Activated naive CD4-positive, alpha-beta T cell treated with anti-CD3 and anti-CD28 coated beads, Interleukin-2, amount 10 ng/mL, durations not matched to agents 7 days and 5 days (primary cell): ENCODE results near the gene CPEB1.

Experiments used
- CTCF ChIA-PET: fragments of 350-600 bp; sonication (Branson Sonifier 250); formaldehyde crosslinking; loops from one replicate; lab custom pipeline; 2021; ENCODE audit warnings: antibody characterized with exemption; lab: Charles Lee
- DNase-seq: peaks from one replicate; pipeline ENCODE4 v3.0.0-alpha.2; 2020
- H3K27ac Mint-ChIP-seq: one replicate; pipeline ENCODE4 v1.8.0; 2021; ENCODE audit warnings: mild to moderate bottlenecking, moderate library complexity, mixed read lengths
- H3K27me3 Mint-ChIP-seq: one replicate; pipeline ENCODE4 v1.8.0; 2021; ENCODE audit warnings: mild to moderate bottlenecking, mixed read lengths
- H3K36me3 Mint-ChIP-seq: one replicate; pipeline ENCODE4 v1.8.0; 2021; ENCODE audit warnings: mixed read lengths
- H3K4me1 Mint-ChIP-seq: one replicate; pipeline ENCODE4 v1.8.0; 2021; ENCODE audit warnings: mixed read lengths
- H3K4me3 Mint-ChIP-seq: one replicate; pipeline ENCODE4 v1.8.0; 2021; ENCODE audit warnings: mild to moderate bottlenecking, moderate library complexity, mixed read lengths
- H3K9me3 Mint-ChIP-seq: one replicate; pipeline ENCODE4 v1.8.0; 2021; ENCODE audit warnings: mixed read lengths

CPEB1 gene

DNA sequence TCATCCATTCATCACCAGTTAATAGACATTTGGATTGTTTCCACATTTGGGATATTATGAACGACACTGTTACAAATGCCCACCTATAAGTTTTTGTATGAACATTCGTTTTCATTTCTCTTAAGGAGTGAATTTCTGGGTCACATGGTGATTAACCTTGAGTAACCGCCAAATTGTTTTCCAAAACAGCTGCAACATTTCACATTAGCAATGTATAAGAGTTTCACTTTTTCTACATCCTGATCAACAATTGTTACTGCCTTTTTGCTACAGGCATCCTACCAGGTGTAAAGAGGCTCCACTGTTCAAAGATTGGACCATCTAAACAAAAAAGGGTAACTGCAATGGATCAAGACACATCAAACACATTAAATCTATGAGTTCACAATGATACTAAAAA lies 52.0 kb downstream of the CPEB1 start:
- H3K4me3 Mint-ChIP-seq, result no peak overlapping the region
- no peaks in the 10 kb centered on the region for H3K9me3 Mint-ChIP-seq
- H3K36me3 Mint-ChIP-seq, result no peaks in the 10 kb centered on the region
- peaks cover 13% of the 10 kb centered on the region for H3K27me3 Mint-ChIP-seq
- H3K27ac Mint-ChIP-seq, result no peak overlapping the region
- CTCF ChIA-PET, result no interaction called here
- no peak for DNase-seq
- H3K4me1 Mint-ChIP-seq, result no peaks in the 10 kb centered on the region

DNA sequence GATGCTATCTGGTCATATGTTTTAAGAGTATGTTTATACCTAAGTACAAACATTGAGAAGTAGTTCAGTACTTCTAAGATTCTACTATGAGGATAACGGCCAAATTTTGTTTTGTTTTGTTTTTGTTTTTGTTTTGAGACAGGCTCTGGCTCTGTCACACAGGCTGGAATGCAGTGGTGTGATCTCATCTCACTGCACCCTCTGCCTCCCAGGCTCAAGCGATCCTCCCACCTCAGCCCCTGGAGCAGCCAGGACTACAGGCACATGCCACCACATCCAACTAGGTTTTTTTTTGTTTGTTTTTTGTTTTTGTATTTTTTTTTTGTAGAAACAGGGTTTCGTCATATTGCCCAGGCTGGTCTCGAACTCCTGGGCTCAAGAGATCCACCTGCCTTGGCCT lies 59.4 kb downstream of the CPEB1 start:
- peaks cover 8% of the 10 kb centered on the region for H3K27me3 Mint-ChIP-seq
- no peaks in the 10 kb centered on the region for H3K9me3 Mint-ChIP-seq
- H3K4me3 Mint-ChIP-seq, result no peak overlapping the region
- no peak for DNase-seq
- CTCF ChIA-PET, result no interaction called here
- no peaks in the 10 kb centered on the region for H3K4me1 Mint-ChIP-seq
- no peak overlapping the region for H3K27ac Mint-ChIP-seq
- H3K36me3 Mint-ChIP-seq, result no peaks in the 10 kb centered on the region

DNA sequence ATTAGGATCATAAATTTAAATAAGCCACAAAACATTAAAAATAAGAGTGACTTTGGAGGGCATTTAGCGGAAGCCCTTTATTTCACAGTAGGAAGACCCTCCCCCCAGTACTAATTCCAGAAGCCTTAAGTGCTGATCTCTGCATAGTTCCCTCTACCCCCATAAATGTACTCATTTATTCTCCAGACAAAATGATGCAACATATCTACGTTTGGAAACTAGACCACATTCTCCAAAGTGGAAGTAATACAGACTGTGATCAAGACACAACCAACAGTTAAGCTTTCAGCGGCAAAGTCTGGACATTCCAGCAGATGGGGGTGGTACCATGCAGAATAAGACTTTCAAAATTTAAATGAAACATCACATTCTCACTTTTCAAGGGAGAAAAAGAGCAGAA lies 62.1 kb downstream of the CPEB1 start:
- DNase-seq, result no peak
- no peaks in the 10 kb centered on the region for H3K36me3 Mint-ChIP-seq
- H3K4me3 Mint-ChIP-seq, result no peak overlapping the region
- H3K4me1 Mint-ChIP-seq, result no peaks in the 10 kb centered on the region
- peaks cover 14% of the 10 kb centered on the region for H3K27me3 Mint-ChIP-seq
- CTCF ChIA-PET, result no interaction called here
- no peaks in the 10 kb centered on the region for H3K9me3 Mint-ChIP-seq
- H3K27ac Mint-ChIP-seq, result no peak overlapping the region

DNA sequence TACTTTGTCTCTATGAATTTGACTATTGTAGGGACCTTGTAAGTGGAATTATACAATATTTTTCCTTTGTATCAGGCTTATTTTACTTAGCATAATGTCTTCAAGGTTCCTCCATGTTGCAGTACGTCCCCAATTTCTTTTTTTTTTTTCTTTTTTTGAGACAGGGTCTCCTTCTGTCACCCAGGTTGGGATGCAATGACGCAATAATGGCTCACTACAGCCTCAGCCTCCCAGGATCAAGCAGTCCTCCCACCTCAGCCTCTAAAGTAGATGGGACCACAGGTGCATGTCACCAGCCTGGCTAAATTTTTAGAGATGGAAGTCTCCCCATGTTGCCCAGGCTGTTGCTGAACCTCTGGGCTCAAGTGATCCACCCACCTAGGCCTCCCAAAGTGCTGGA lies 66.5 kb downstream of the CPEB1 start:
- Mint-ChIP-seq H3K27ac (no peak overlapping the region), H3K36me3 (no peaks in the 10 kb centered on the region), H3K4me3 (no peak overlapping the region), H3K27me3 (peaks cover 10% of the 10 kb centered on the region), H3K4me1 (no peaks in the 10 kb centered on the region), H3K9me3 (no peaks in the 10 kb centered on the region)
- DNase-seq, result no peak
- CTCF ChIA-PET, result no interaction called here

DNA sequence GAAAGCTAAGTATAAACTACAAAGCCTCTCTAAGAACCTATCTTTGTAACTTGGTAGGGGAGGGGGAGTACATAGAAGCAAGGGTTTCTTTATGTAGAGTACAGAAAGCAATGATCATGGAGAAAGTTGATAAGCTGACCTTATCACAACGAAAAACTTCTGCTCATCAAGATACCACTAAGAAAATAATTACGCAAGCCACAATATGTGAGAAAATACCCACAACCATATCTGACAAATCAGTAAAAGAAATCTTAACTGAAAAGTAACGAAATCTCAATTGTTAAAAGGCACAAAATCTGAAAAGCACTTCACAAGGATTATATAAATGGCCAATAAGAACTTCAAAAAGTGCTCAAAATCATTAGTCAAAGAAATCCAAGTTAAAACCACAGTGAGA lies 71.8 kb downstream of the CPEB1 start:
- DNase-seq, result no peak
- Mint-ChIP-seq H3K27me3 (peaks cover 29% of the 10 kb centered on the region), H3K4me3 (no peak overlapping the region), H3K36me3 (no peaks in the 10 kb centered on the region), H3K9me3 (no peaks in the 10 kb centered on the region), H3K27ac (no peak overlapping the region), H3K4me1 (no peaks in the 10 kb centered on the region)
- CTCF ChIA-PET, result no interaction called here

DNA sequence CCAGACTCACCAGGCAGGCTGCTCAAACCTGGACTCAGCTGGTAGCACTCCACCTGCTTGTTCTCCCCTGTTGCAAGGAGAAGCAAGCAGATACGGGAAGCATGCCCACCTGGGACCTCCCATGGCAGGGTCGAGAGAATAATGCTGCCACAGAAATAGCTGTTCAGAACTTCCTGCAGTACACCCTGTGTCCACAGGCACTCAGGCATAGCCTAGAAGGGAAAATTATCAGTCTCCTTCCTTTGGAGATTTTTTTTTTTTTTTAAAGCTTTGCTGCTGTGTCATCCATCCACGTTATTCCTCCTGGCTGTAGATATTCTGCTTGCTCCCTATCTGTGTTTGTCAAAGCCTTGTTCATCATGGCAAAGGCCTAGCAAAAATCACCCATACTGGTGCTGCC lies 74.2 kb downstream of the CPEB1 start:
- no peak overlapping the region for H3K4me3 Mint-ChIP-seq
- H3K27me3 Mint-ChIP-seq, result peaks cover 40% of the 10 kb centered on the region
- CTCF ChIA-PET, result no interaction called here
- H3K4me1 Mint-ChIP-seq, result no peaks in the 10 kb centered on the region
- H3K9me3 Mint-ChIP-seq, result no peaks in the 10 kb centered on the region
- DNase-seq, result no peak
- H3K36me3 Mint-ChIP-seq, result no peaks in the 10 kb centered on the region
- no peak overlapping the region for H3K27ac Mint-ChIP-seq

DNA sequence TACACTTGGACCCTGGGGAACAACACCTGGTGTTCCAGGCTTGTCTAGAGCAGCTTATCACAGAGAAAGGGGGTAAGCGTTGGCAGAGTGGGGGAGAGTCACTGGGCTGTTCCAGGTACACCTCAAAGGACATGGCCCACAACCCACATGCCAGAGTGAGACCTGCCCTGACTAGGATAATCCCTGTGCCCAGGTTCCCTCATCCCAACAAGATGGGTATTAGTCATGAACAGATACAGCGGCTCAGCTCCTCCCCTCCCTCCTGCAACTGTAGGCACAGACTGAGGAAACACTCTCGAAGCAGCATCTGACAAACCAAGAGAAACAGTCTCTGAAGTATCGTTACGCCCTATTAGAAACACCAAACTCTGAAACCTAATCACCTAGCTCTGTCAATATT lies 74.9 kb downstream of the CPEB1 start:
- Mint-ChIP-seq H3K27ac (no peak overlapping the region), H3K9me3 (no peaks in the 10 kb centered on the region), H3K27me3 (peaks cover 40% of the 10 kb centered on the region), H3K36me3 (no peaks in the 10 kb centered on the region), H3K4me3 (no peak overlapping the region), H3K4me1 (no peaks in the 10 kb centered on the region)
- no peak for DNase-seq
- CTCF ChIA-PET, result no interaction called here

DNA sequence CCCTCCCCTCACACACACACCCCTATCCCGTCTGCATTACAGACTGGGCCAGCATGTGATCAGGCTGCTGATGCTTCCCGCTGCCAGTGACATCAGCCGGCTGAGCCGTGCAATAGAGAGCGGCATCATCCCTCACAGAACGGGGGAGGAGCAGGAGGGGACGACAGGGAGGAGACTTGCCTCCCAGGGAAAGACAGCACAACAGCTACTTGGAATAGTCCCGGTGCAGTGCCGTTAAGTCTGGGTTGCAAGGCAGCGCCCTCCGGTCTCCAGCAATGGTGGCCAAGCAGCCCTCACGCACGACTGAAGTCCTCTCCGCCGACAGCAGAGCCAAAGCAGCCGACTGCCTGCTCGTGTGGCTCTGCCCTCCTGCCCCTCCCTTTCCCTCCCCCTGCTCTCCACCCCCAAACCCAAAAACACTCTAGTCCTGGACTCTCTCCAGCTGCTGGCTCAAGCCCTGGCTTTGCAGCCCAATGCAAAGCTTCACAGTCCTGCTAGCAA lies 75.4 kb downstream of the CPEB1 start:
- CTCF ChIA-PET, result no interaction called here
- H3K27ac Mint-ChIP-seq, result no peak overlapping the region
- peaks cover 40% of the 10 kb centered on the region for H3K27me3 Mint-ChIP-seq
- H3K4me1 Mint-ChIP-seq, result no peaks in the 10 kb centered on the region
- no peak overlapping the region for H3K4me3 Mint-ChIP-seq
- H3K9me3 Mint-ChIP-seq, result no peaks in the 10 kb centered on the region
- DNase-seq, result no peak
- H3K36me3 Mint-ChIP-seq, result no peaks in the 10 kb centered on the region

DNA sequence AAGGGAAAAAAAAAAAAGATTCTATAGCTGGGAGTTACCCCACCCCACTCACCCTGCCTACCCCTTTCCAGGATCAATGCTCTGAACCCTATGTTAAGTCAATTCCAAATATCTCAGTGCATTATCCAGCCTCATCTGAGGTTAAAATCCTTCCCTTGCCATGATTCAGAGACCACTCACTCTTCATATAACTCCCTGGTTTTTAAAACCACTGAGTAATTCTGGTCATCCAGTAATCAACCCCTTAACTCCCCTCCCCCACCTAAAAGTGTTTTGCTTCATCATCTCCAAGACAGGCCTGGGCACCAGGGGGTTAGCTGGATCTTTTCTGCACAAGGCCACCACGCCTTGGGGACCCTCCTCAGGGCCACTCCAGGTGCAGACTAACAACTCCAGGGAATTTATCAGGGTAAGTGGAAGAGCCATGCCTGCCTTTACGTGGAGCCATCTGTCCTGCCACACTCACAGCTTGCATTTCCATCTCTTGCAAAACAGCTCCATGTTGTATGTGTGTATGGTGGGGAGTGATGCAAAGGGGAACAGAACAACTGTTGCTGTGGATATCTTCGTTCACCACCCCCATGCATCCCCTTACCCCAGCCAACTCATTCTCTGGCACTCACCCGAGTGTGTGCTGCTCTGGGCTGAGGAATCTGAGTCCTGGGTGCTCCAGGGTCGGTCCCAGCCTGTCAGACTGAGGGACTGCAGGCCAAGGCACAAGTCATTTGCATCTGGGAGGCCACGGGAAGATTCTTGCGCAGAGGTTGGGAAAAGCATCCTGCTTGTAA lies 76.2 kb downstream of the CPEB1 start:
- Mint-ChIP-seq H3K36me3 (no peaks in the 10 kb centered on the region), H3K27ac (no peak overlapping the region), H3K4me3 (no peak overlapping the region), H3K9me3 (no peaks in the 10 kb centered on the region), H3K27me3 (peaks cover 40% of the 10 kb centered on the region), H3K4me1 (no peaks in the 10 kb centered on the region)
- DNase-seq, result no peak
- CTCF ChIA-PET, result no interaction called here

DNA sequence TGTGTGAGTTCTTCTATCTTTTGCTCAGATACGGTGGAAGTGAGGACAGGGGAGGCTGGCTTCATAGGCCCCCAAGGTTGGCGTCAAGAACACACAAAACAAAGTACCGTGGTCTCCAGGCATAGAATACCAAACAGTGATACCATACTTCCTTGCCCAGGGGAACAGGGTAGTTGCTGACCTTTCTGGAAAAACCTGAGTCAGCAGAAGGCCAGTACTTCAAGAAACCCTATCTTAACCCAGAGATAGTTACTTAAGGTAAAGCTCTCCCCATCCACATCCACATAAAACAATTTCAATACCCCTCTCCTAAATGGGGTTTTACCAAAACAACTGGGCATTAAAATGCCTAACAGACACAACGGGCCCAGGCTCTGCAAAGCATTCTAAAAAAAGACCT lies 77.3 kb downstream of the CPEB1 start:
- Mint-ChIP-seq H3K4me3 (no peak overlapping the region), H3K9me3 (no peaks in the 10 kb centered on the region), H3K36me3 (no peaks in the 10 kb centered on the region), H3K27ac (no peak overlapping the region), H3K4me1 (no peaks in the 10 kb centered on the region), H3K27me3 (peaks cover 40% of the 10 kb centered on the region)
- CTCF ChIA-PET, result no interaction called here
- no peak for DNase-seq

DNA sequence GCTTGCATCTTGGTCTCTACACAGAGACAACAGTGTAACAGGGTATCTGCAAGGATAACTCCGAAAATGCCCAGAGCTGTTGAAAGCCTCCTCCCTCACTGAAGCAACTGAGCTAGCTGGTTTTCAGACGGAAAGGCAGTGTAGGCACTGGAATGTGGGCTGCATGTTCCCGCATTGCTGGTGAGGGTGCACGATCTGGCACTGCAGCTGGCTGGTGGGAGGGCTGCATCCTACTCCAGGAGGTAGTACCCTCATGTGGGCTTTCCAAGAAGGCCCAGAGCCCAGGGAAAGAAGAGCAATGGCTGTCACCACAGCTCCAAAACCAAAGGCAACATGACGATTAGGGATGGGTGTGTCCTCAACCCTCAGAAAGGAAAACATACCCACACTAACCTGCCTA lies 78.2 kb downstream of the CPEB1 start:
- H3K9me3 Mint-ChIP-seq, result no peaks in the 10 kb centered on the region
- DNase-seq, result no peak
- CTCF ChIA-PET, result no interaction called here
- H3K4me1 Mint-ChIP-seq, result no peaks in the 10 kb centered on the region
- H3K27me3 Mint-ChIP-seq, result peaks cover 36% of the 10 kb centered on the region
- no peaks in the 10 kb centered on the region for H3K36me3 Mint-ChIP-seq
- H3K27ac Mint-ChIP-seq, result no peak overlapping the region
- H3K4me3 Mint-ChIP-seq, result no peak overlapping the region

DNA sequence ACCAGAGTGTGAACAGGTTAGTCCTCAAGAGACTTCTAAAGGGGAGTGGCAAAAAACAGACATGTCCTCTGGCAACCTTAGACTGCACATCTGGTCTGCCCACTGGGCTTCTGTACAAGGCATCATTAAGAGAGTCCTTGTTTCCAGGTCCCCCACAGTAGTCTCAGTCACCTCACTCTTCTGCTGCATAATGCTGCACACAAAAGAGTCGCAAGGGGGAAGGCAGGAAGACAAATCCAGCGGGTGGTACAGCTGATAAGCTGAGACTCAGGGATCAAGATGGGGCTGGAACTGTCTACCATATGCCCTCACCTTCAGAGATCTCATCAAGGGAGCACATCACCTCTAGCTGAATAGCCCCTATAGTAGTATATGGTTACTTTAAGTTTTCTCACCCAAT lies 79.5 kb downstream of the CPEB1 start:
- no peak for DNase-seq
- Mint-ChIP-seq H3K27me3 (peaks cover 31% of the 10 kb centered on the region), H3K4me1 (no peaks in the 10 kb centered on the region), H3K36me3 (no peaks in the 10 kb centered on the region), H3K9me3 (no peaks in the 10 kb centered on the region), H3K27ac (no peak overlapping the region), H3K4me3 (no peak overlapping the region)
- CTCF ChIA-PET, result interaction anchor here (0.6 kb wide), 1 partner anchor 893 kb away, joined by 3 read pairs; no protein-coding TSS in a partner anchor

DNA sequence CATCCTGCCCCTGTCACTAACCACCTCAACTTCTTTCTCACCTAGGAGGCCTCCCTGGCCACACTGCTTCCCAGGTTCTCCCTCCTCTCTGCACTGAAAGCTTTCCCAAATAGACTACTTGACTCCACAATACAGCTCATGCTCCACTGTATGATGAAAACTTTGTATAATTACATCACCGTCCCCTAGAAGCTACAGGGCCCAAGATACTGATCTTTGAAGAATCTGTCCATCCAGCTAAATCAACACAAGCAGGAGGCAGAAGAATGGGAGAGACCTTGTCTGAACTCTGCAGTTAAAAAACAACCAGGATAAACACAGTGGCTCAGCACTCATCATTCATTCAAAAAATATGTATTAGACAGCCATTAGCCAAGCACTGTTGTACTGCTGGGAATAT lies 80.5 kb downstream of the CPEB1 start:
- DNase-seq, result no peak
- CTCF ChIA-PET, result no interaction called here

DNA sequence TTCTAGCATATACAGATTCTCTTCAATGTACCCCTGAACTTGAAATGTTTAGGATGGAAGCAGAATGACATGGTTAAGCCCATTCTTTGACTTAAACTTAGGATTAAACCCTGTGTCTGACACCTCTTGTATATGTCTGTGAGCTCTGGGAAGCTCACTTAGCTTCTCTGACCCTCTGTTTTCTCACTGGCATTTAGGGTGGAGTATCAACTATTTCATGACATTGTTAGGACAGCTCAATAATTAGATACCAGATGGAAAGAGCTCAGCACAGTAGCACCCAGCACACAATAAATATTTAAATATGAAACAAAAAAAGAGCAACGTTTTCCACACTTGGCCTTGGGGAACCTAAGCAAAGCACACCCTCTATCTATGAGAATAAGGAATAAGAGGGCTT lies 88.7 kb downstream of the CPEB1 start:
- CTCF ChIA-PET, result no interaction called here
- Mint-ChIP-seq H3K4me3 (no peak overlapping the region), H3K27ac (no peak overlapping the region), H3K27me3 (peaks cover 19% of the 10 kb centered on the region), H3K9me3 (no peaks in the 10 kb centered on the region), H3K4me1 (no peaks in the 10 kb centered on the region), H3K36me3 (no peaks in the 10 kb centered on the region)
- DNase-seq, result no peak

More for the DNA sequence above, 80.5 kb downstream of the CPEB1 start:
- H3K4me1 Mint-ChIP-seq, result no peaks in the 10 kb centered on the region
- H3K9me3 Mint-ChIP-seq, result no peaks in the 10 kb centered on the region
- H3K27ac Mint-ChIP-seq, result no peak overlapping the region
- H3K27me3 Mint-ChIP-seq, result peaks cover 21% of the 10 kb centered on the region
- H3K4me3 Mint-ChIP-seq, result no peak overlapping the region
- no peaks in the 10 kb centered on the region for H3K36me3 Mint-ChIP-seq

DNA sequence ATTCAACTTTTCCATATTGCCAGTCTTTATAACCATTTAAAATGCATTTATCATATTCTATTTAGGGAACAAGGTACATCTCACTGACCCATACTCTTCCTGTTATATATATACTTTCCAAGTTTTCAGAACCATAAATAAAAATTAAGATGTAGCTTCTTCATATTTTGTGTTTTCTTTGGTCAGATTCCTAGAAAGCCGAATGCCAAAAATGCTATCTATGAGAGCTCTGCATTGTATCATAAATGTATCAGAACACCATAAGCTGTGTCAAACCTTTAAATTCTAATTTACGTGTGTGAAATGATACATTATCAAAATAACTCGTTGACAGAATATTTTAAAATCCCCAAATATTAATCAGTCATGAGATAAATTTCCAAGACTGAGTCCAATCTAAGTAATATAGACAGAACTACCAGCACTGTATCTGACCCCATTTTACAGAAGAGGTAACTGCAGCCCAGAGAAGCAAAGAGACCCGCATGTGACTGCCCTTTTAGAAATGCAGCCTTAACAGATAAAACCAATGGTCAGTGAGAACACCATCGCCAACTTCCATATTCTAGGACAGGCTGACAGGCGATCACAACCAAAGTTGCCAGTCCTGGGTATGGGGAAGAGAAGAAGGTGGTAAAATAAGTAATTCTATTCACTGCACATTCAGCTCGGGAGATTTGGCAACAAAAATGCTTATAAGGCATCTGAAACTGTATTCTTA lies 90.7 kb downstream of the CPEB1 start:
- CTCF ChIA-PET, result no interaction called here
- no peaks in the 10 kb centered on the region for H3K9me3 Mint-ChIP-seq

More for the DNA sequence above, 90.7 kb downstream of the CPEB1 start:
- Mint-ChIP-seq H3K27ac (no peak overlapping the region), H3K4me3 (no peak overlapping the region), H3K4me1 (no peaks in the 10 kb centered on the region), H3K27me3 (peaks cover 32% of the 10 kb centered on the region), H3K36me3 (no peaks in the 10 kb centered on the region)
- no peak for DNase-seq
